CD4-positive, alpha-beta T cell treated with Interferon alpha-2 for 1 hour (primary cell): ENCODE data around the gene ZNF787.
"Not testable (repeated sequence)": the region's sequence is repeated elsewhere in the genome, so short reads cannot be mapped to it uniquely, and the experiment has no call there.

Source experiments
- DNase-seq, 2 donors: peaks; one replicate each; pipeline ENCODE4 v3.0.0-alpha.2; 2020 to 2022

Gene ZNF787

DNA sequence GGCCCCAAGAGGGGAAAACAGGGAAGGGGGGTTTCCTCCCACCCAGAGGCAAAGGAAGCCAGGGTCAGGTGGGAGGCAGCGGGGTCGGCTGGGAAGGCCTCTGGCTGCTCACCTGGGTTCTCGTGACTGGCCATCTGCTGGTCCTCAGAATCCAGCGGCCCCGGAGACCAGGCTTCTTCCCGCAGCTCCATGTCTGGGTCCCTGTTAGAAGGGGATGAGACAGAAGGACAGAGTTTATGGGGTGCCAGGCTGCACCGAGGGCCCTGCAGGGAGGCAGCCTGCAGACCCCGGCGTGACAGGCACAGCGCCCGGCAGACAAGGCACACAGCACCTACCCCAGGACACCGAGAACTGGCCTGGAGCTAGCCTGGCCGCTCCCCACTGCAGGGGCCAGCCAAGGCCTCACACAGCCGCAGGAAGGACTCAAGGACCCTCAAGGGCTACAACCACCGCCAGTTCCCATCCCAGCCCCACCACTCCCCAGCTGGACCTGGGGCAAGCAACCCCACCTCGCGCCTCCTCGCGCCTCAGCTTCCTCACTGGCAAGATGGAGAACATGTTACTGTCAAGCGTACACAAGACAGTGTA is 18.0 kb downstream of the ZNF787 start:
- DNase-seq, result no peak

DNA sequence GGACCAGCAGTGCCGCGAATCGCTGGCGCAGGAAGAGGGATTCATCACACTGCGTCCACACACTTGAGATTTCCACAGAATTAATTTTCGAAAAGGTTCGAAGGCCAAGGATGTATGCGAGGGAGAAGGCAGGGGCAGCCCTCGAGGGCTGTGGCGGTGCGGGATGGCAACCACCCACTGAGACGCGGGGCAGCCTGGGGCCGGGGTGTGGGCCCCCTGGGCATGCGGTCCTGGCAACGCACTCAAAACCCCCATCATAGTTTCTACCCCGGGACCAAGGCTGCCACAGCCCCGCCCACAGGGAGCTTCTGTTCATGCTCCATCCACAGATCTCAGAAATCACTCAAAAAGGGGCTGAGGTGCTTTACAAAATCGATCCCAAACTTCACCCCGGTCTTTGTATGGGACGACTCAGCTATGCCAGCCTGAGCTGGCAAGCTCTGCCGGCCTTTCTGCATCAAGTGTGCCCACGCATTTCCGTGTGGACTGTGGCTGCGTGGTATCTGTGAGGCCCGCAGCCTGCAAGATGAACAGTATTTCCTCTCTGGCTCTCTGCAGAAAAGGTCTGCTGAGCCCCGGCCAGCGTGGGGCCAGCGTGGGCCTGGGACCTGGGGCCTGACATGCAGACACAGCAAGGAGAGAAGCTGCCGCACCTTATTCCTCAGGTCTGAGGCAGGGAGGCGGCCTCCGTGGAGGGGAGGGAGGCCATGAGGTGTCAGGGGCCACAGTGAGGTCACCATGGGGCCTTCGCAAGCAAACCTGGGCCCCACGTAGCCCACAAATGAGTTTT is 19.2 kb downstream of the ZNF787 start:
- DNase-seq, result no peak

DNA sequence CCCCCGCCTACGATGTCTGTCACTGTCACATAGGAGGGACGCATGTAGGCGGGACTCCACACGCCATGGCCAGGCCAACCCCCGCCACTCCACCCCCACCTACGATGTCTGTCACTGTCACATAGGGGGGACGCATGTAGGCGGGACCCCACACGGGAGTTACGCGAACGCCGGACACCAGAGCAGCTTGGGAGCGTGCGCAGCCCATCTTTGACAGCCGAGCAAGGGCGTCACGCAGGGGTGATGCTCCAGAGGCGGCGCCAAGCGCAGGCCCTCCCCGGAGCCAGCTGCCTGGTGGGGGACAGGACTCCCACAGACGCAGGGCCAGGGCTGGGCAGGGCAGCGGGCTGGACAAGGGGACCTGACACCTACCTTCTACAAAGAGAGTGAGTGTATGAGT is 20.0 kb downstream of the ZNF787 start:
- no peak for DNase-seq

- no peak for DNase-seq
Measured at GRCh38 chr19:56099638-56100539, 21.2 kb downstream of the ZNF787 start.

DNA sequence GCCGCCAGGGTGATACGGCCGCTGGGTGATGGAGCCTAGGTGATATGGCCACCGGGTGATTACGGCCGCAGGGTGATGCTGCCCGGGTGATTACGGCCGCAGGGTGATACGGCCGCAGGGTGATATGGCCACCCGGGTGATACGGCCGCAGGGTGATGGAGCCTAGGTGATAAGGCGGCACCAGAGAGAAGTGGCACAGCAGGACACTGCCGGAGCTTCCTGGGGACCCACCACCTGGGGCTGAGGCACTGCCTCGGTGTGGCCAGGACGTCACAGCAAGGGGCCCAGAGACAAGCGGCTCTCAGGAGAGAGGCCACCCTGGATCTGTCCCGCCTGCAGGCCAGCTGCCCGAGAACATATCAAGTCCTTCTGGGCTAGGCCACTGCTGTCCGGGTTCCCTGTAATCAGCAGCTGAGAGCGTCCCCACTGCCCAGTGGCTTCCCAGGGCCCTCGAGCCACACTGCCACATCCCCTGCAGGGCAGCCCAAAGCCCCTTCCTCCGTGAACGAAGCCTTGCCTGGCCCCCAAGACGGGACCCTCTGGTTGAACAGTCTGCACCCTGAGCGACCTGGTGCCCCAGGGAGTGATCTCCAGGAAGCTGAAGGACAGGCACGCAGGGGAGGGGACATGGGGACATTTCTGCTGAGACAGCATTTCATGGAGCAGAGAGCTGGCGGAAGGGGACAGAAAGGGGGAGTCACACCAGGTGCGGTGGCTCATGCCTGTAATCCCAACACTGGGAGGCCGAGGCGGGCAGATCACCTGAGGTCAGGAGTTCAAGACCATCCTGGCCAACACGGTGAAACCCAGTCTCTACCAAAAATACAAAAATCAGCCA is 22.1 kb downstream of the ZNF787 start:
- DNase-seq, result no peak

DNA sequence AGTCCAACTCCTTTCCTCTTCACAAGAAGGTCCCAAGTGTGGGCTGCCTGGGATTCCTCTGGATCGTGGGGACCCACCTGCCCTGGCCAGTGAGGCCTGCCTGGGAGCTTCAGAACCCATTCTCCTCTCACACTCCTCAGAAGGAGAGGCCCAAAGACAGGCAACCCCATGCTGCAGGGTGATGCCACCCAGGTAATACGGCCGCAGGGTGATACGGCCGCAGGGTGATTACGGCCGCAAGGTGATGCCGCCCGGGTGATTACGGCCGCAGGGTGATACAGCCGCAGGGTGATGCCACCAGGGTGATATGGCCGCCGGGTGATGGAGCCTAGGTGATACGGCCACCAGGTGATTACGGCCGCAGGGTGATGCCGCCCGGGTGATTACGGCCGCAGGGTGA is 22.9 kb downstream of the ZNF787 start:
- not testable (repeated sequence) for DNase-seq

DNA sequence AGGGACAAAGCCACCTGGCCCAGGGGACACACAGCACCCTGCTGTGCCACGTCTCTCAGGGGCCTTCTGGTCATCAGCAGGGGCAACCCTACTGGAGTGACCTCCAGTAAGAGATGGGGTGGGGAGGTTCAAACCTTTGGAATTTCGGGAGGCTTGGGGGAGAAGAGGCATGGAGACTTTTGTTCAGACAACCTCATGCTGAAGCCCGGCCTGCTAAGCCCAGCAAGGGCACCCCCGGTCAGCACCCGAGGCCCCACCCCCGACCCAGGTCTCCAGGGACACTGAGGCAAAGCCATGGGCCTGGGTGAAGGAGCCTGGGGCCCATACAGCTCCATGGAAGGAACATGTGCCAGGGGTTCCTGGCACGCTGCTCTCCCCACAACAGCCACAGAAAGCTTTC is 23.3 kb downstream of the ZNF787 start:
- DNase-seq, result no peak

DNA sequence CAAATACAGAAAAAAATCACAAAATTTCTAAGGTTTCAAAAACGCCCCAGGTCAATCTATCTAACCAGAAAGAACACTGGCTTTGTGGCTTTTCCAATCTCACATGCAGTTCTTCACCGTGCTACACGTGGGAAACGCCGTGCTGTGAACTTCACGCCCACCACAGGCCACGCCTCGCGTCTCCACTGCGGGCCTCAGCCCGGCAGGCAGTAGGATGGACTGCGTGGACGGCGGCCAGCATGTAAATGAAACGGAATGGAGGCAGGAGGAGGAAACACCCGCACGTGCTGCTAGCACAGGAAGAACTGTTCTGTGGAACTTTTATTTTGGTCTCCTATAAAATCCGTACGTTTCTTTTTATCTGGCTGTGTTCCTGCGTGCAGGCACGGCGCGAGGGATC is 23.8 kb downstream of the ZNF787 start:
- DNase-seq, result no peak

DNA sequence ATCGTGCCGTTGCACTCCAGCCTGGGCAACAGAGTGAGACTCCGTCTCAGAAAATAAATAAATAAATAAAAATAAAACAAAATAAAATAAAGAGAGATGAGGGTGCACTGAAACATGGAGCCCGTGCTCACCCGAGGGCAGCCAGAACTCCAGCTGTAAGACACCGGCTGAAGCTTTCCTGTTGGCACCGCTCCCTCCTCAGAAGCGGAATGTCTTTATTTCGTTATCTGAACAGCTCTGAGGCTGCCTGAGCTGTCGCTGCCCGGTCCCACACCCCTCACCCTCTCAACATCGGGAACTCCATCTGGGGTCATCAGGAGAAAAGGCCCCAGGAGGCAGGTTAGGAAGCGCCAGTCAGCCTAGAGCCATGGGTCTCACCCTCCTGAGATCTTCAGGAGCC is 24.4 kb downstream of the ZNF787 start:
- DNase-seq, result no peak

DNA sequence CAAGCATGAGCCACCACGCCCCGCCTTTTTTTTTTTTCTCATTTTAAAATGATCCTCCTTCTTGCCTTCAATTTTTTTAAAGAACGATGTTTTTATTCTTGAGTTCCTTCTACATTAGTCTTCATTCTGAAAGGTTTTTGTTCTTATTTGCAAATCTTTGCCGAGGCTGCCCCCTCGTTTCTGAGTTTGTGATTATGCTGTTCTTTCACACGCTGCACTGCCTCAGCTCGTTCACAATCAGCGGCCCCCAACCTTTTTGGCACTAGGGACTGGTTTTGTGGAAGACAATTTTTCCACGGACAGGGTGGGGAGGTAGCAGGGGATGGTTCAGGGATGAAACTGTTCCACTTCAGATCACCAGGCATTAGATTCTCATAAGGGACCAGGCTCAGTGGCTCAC is 26.6 kb downstream of the ZNF787 start:
- no peak for DNase-seq

- DNase-seq, result no peak
Measured at GRCh38 chr19:56092685-56093631, 28.1 kb downstream of the ZNF787 start.

- DNase-seq, result peak in 1 of 2 donors; percentile 48
Measured at GRCh38 chr19:56091751-56092546, 29.1 kb downstream of the ZNF787 start.

GRCh38 chr19:56091066-56091490 is 30.0 kb downstream of the ZNF787 start:
- DNase-seq, result no peak

DNA sequence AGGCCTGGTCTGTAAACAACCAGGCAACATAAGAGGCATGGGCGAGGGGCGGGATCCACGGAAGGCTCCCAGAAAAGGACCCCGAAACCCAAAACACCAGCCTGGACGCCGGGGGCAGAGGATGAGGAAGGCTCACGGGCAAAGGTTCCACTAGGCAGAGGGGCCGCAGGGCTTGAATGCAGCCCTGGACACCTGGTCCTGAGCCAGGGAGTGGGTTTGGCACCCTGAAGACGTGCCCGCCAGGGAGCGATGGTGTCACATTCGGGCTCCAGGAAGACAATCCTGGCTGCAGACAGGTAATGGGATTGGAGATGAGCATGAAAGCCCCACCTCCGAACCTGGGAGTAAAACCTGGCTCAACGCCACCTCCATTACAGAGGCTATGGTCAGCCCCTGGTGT is 31.8 kb downstream of the ZNF787 start:
- DNase-seq, result no peak

DNA sequence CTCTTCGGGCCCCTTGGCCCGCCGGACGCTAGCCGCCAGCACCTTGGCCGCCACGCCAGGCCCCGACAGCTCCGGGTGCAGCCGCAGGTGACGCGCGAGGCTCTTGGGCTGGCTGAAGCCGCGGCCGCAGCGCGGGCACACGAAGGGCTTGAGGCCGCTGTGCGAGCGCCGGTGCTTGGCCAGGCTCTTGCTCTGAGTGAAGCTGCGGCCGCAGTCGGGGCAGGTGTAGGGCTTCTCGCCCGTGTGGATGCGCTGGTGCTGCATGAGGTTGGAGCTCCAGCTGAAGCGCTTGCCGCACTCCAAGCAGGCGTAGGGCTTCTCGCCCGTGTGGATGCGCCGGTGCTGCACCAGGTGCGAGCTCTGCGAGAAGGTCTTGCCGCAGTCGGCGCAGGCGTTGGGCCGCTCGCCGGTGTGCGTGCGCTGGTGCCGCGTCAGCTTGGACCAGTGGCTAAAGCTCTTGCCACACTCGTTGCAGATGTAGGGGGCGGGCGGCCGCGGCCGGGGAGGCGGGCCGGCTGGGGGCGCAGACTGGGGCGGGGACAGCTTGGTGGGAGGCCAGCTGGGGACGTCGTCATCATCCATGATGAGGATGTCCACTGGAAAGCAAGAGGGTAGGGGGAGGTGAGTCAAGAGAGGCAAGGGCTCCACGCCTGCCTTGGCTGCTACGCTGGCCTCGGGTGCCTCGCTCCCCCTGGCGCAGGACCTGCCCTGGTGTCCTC is 32.4 kb downstream of the ZNF787 start:
- no peak for DNase-seq

DNA sequence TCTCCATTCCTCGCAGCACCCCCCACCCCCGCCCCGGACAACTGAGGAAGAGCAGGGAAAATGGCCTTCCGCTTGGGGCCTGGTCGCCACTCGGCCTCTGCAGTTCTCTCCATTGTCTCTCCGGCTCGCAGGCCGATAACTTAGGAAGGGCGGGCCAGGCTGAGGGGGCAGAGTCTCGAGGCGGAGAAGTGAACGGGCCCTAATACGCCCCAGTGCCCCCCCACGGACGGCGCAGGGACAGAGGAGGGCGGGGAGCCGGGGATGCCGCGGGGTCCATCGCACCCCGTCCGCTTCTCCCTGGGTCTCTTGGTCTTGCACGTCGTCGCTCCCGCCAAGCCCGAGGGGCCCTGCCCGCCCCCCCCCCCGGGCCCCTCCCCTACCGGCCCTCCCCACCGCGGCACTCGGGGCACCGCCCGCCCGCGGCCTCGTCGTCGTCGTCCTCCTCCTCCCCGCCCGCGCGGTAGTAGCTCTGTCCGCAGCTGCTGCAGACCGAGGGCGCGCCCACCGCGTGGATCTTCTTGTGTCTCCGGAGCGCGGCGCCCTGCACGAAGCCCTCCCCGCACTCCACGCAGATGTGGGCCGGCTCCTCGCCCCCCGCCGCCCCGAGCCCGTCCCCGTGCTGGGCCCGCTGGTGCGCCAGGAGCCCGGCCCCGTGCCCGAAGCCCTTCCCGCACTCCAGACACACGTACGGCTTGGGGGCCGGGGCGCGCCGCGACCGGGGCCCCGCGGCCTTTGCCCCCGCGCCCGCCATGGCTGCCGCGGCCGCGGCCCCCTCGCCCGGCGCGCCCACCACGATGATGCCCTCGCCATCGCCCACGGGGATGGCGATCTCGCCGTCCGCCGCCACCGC is 33.2 kb downstream of the ZNF787 start:
- DNase-seq, result no peak

GRCh38 chr19:56086671-56087430 is 34.2 kb downstream of the ZNF787 start:
- no peak for DNase-seq
